H54 (cell line): ENCODE results near the gene UNC13D.
"Not testable (repeated sequence)": the region's sequence is repeated elsewhere in the genome, so short reads cannot be mapped to it uniquely, and the experiment has no call there.

Experiments used
- DNase-seq: peaks from one replicate; pipeline ENCODE4 v3.0.0; 2011; ENCODE audit warnings: low spot score, mixed read lengths; ENCODE audit not compliant: insufficient read length
- FAIRE-seq: peaks from 3 replicates; lab custom pipeline; 2011; peaks lifted over from hg19 to GRCh38; lab: Jason Lieb, UNC
- POLR2A ChIP-seq: IDR thresholded peaks from 2 replicates; pipeline ENCODE4 v1.6.1; 2011; ENCODE audit warnings: low read depth, mild to moderate bottlenecking, low read length

The UNC13D gene

GRCh38 chr17:75820094-75821080, 23.8 kb downstream of the UNC13D start:
- no peak for FAIRE-seq
- no peak for DNase-seq
- TF ChIP-seq POLR2A: no peak

- no peak for TF ChIP-seq POLR2A
- FAIRE-seq (no peak), DNase-seq (no peak)
Measured at GRCh38 chr17:75819678-75820077, 24.5 kb downstream of the UNC13D start.

DNA sequence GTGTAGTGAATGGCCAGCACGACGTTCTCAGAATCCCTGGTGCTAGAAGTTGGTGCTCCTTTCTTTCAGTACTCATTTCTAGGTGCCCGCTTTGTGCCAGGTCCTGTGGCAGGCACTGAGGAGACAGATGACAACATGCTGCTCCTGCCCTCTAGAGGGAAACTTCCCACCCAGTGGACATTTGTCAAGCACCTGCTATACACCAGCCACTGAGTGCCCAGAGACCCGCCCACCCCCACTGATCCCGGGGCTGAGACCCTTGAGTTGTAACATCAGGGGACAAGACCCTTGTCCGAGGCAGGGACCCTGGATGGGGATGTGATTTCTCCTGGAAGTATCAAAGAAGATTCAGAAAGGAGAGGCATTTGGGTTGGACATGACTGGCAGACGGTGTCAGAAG, 25.1 kb downstream of the UNC13D start:
- no peak for FAIRE-seq
- no peak for TF ChIP-seq POLR2A

DNA sequence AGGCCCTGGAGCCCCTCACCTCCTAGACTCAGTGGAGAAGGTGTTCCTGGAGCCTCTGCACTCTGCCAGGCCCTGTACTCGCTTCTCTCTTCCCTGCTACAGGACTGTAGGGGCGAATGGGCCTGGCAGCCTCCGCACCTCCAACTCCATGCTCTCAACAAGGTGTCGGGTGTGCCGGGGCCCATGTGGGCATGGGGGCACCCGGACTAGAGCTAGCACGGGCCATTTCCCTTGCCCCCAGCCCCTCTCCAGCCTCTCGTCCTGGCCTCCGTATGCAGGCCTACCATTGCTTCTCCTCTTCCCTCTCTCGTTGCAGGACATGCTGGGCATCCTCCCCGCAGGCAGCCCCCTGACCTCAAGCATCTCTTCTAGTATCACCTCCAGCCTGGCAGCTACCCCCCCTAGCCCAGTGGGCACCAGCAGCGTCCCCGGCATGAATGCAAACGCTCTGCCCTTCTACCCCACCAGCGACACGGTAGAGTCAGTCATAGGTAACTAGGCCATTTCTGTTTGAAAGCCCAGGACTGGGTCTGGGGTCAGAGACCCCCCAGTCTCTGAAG, 25.8 kb downstream of the UNC13D start:
- DNase-seq: no peak
- FAIRE-seq: no peak
- TF ChIP-seq POLR2A: no peak

More for the DNA sequence above, 25.1 kb downstream of the UNC13D start:
- no peak for DNase-seq

- no peak for TF ChIP-seq POLR2A
- FAIRE-seq: no peak
- no peak for DNase-seq
Measured at GRCh38 chr17:75817571-75817970, 26.6 kb downstream of the UNC13D start.

GRCh38 chr17:75816693-75817092, 27.5 kb downstream of the UNC13D start:
- FAIRE-seq (no peak), DNase-seq (no peak)
- TF ChIP-seq POLR2A: no peak

- DNase-seq (no peak), FAIRE-seq (no peak)
- TF ChIP-seq POLR2A: no peak
Measured at GRCh38 chr17:75815399-75815798, 28.8 kb downstream of the UNC13D start.

DNA sequence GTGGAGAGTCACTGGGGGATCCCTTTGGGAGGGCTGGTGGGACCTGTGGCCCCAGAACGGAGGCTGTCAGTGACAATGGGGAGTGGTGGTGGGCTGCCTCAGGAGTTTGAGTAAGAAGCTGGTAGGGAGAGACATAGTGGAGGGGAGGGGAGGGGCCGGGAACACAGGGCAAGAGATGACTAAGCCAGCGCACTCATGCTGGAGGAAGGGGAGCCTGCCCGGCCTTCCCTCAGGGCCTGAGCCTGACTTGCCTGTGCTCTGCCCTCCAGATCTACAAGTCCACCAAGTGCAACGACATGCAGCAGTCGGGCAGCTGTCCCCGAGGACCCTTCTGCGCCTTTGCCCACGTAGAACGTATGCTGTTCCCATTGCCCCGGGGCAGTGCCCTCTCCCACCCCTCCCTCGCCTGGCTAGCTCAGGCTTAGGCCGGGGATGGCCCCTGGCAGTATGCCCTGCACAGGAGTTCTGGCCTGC, 29.3 kb downstream of the UNC13D start:
- DNase-seq: peak; percentile 97
- FAIRE-seq: peak; percentile 62
- no peak for TF ChIP-seq POLR2A

- FAIRE-seq (no peak), DNase-seq (no peak)
- TF ChIP-seq POLR2A: no peak
Measured at GRCh38 chr17:75814021-75814395, 30.2 kb downstream of the UNC13D start.

GRCh38 chr17:75813081-75814020, 30.9 kb downstream of the UNC13D start:
- DNase-seq (no peak), FAIRE-seq (no peak)
- TF ChIP-seq POLR2A: no peak

- no peak for TF ChIP-seq POLR2A
- DNase-seq: no peak
- no peak for FAIRE-seq
Measured at GRCh38 chr17:75812096-75813013, 31.8 kb downstream of the UNC13D start.

GRCh38 chr17:75811174-75811573, 33.0 kb downstream of the UNC13D start:
- FAIRE-seq (no peak), DNase-seq (no peak)
- no peak for TF ChIP-seq POLR2A

GRCh38 chr17:75810756-75811155, 33.4 kb downstream of the UNC13D start:
- not testable (repeated sequence) for FAIRE-seq

More at GRCh38 chr17:75810756-75811155, 33.4 kb downstream of the UNC13D start:
- not testable (repeated sequence) for DNase-seq
